HEK293 (cell line): Measurements from ENCODE around the gene ZIC4.

Experiments used
- CTCF ChIA-PET: fragments of 350-600 bp; formaldehyde crosslinking; extraction: SDS; loops from one replicate; lab custom pipeline; 2021; ENCODE audit warnings: antibody characterized with exemption; lab: Yijun Ruan, JAX
- POLR2A ChIA-PET: fragments of 300-600 bp; formaldehyde crosslinking; extraction: SDS; loops from one replicate; lab custom pipeline; 2020; ENCODE audit warnings: antibody characterized with exemption, inconsistent platforms; lab: Yijun Ruan, JAX
- H3K27ac ChIP-seq: fragments of 200-500 bp; sonication (Bioruptor generic); 2 replicates; pipeline ENCODE4 v1.5.1; 2014; ENCODE audit warnings: low read depth, low read length, control low read depth, inconsistent platforms; ENCODE audit errors: extremely low read depth
- H3K36me3 ChIP-seq, 2 experiments: fragments of 200-500 bp in 1 of 2; sonication (Bioruptor generic) in 1 of 2; 1 replicate in 1 of 2; 2 replicates in 1 of 2; pipeline ENCODE4 v1.5.1; 2014 to 2017; ENCODE audit warnings: inconsistent platforms in 2 of 2, low read length in 2 of 2; ENCODE audit not compliant: control insufficient read depth in 2 of 2, insufficient read depth in 1 of 2
- H3K4me1 ChIP-seq: fragments of 200-500 bp; sonication (Bioruptor generic); 2 replicates; pipeline ENCODE4 v1.5.1; 2014; ENCODE audit warnings: mild to moderate bottlenecking, low read length, inconsistent platforms; ENCODE audit not compliant: control insufficient read depth, insufficient read depth
- H3K4me3 ChIP-seq: 2 replicates; pipeline ENCODE4 v1.5.1; 2011; ENCODE audit warnings: low read depth, mild to moderate bottlenecking, control low read depth, low read length, moderate library complexity
- H3K9me3 ChIP-seq: fragments of 200-500 bp; sonication (Bioruptor generic); 2 replicates; pipeline ENCODE4 v1.5.1; 2014; ENCODE audit warnings: low read depth, low read length, inconsistent platforms; ENCODE audit not compliant: control insufficient read depth, insufficient read depth
- HOXC10 ChIP-seq: sonication (generic); formaldehyde crosslinking; IDR thresholded peaks from 2 replicates; pipeline ENCODE4 v1.8.1; 2023; ENCODE audit warnings: mild to moderate bottlenecking, missing genetic modification reagents
- SP3 ChIP-seq: fragments of 450-650 bp; formaldehyde crosslinking; IDR thresholded peaks from 2 replicates; pipeline ENCODE4 v1.5.1; 2016; ENCODE audit warnings: missing biosample characterization, missing genetic modification characterization
- TRIM28 ChIP-seq: IDR thresholded peaks from 2 replicates; pipeline ENCODE4 v1.6.1; 2011; ENCODE audit warnings: low read length, control low read depth, borderline replicate concordance
- ZNF214 ChIP-seq: fragments of 450-650 bp; formaldehyde crosslinking; IDR thresholded peaks from 2 replicates; pipeline ENCODE4 v1.5.1; 2017; ENCODE audit warnings: missing biosample characterization, mild to moderate bottlenecking, missing genetic modification characterization, borderline replicate concordance
- ZNF341 ChIP-seq: fragments of 450-650 bp; formaldehyde crosslinking; IDR thresholded peaks from 2 replicates; pipeline ENCODE4; 2016; ENCODE audit warnings: low read depth, missing biosample characterization, missing genetic modification characterization
- ZNF530 ChIP-seq: fragments of 450-650 bp; formaldehyde crosslinking; IDR thresholded peaks from 2 replicates; pipeline ENCODE4 v1.5.1; 2016; ENCODE audit warnings: low read depth, missing biosample characterization, missing genetic modification characterization
- ZSCAN23 ChIP-seq: fragments of 450-650 bp; formaldehyde crosslinking; IDR thresholded peaks from 2 replicates; pipeline ENCODE4 v1.5.1; 2016; ENCODE audit warnings: missing biosample characterization, missing genetic modification characterization
- TF ChIP-seq, protein P1 (sequence below): fragments of 450-650 bp; formaldehyde crosslinking; optimal IDR thresholded peaks from 2 replicates; pipeline ENCODE3; 2016; ENCODE audit warnings: missing biosample characterization, mild to moderate bottlenecking, missing genetic modification characterization
- TF ChIP-seq, protein P2 (sequence below): fragments of 450-650 bp; formaldehyde crosslinking; IDR thresholded peaks from 2 replicates; pipeline ENCODE4 v1.5.1; 2017; ENCODE audit warnings: missing biosample characterization, missing genetic modification characterization
- TF ChIP-seq, protein P3 (sequence below): fragments of 450-650 bp; formaldehyde crosslinking; IDR thresholded peaks from 2 replicates; pipeline ENCODE4 v1.5.1; 2016; ENCODE audit warnings: missing biosample characterization, missing genetic modification characterization, borderline replicate concordance
- TF ChIP-seq, protein P4 (sequence below): fragments of 450-650 bp; formaldehyde crosslinking; IDR thresholded peaks from 2 replicates; pipeline ENCODE4 v1.5.1; 2016; ENCODE audit warnings: missing biosample characterization, missing genetic modification characterization

The ZIC4 gene

DNA sequence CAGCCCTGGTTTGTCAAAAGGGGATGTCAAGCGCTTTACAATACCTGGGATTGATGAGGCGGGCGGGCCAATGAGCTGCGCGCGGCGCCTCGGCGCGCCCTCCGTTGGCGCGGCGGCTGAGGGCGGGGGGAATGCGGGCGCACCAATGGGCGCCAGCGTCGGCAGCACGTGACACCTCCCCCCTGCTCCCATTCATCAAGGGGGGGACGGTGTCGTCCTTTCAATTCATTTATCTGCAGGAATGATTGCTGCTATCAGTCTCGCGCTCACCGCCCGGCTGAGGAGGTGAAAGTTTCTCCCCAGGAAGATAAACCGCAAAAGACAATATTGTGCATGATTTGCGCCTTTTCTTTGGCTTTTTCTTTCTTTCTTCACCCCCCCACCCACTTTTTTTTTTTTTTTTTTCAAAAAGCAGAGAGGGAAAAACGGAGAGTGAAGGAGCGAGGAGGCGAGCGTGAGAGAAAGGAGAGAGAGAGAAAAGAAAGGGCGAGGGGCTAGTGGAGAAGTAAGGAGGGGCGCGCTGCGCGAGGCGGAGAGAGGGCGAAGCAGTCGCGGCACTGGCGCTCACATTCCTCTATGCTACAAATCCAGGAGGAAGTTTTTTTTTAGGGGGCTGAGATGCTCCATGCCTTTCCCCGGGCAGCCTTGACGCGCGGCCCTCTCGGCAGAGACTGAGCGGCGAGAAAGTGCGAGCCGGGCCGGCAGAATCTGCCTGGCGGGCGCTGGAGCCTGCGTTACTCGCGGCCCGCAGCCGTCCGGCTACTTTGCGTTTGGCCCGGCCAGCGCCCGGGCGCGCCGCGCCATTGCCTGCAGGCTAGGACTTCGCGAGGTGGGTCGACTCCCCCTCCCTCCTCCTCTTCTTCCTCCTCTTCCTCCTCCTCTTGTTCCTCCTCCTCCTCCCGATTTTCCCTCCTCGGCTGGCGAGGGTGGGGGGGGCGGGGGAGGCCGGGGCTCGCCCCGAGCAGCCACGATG is 3.1 kb upstream of the ZIC4 start, which contains the start of gene ZIC1 (continued):
- TF ChIP-seq, protein P1, sequence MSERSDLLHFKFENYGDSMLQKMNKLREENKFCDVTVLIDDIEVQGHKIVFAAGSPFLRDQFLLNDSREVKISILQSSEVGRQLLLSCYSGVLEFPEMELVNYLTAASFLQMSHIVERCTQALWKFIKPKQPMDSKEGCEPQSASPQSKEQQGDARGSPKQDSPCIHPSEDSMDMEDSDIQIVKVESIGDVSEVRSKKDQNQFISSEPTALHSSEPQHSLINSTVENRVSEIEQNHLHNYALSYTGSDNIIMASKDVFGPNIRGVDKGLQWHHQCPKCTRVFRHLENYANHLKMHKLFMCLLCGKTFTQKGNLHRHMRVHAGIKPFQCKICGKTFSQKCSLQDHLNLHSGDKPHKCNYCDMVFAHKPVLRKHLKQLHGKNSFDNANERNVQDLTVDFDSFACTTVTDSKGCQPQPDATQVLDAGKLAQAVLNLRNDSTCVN, result peak; percentile 33
- TF ChIP-seq TRIM28 (no peak), HOXC10 (CRISPR knock-in tag) (no peak), SP3 (tag by site-specific recombination) (0 out of 2 replicates have a peak, but pooled peaks have one; percentile 15), ZNF341 (tag by site-specific recombination) (no peak)
- TF ChIP-seq, all 188 proteins: peak for 4

DNA sequence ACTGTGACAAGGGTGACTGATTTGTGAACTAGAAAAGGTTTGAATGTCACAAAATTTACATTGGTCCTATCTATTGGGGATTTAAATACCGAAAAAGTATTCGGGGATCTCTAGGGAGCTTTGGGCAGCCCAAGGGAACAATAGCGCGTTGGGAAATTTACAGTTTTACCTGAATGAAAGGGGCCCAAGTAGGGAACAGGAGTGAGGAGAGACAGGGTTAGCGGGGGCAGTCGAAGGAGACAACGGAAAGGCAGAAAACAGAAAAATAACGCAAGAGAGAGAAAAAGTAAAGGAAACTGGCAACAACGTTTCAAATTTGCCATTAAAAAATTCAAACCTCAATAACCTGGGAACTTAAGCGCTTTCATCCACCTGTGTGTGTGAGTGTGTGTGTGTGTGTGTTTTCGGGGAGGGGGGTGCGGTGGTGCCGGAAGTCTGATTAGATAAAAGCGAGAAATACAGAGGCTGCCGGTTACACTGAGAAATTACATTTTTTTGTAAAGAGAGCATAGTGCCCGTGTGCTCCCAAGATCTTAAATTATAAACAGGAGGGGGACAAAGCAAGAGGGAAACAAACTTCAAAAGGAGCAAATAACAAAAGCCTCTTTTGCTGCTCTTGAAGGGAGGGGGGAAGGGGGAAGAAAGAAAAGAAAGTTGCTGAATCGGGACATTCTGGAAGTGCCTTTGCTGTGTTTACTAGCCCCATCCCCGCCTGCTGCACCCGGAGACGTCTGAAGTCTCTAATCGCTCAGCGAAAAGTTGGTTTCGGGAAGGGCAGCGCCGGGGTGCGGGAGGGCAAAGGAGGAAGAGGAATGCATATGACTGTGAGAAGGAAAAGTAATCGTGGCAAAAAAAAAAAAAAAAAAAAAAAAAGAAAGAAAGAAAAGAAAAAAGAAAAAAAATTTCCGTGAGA is 2.1 kb upstream of the ZIC4 start:
- H3K36me3 ChIP-seq, result no peaks in the 10 kb centered on the region
- no peaks in the 10 kb centered on the region for H3K9me3 ChIP-seq
- POLR2A ChIA-PET, result interaction anchor here (0.6 to 0.7 kb wide), 3 partner anchors 268 to 682 kb away, joined by 3 to 14 read pairs (median 7); no protein-coding TSS in a partner anchor
- H3K4me3 ChIP-seq, result peak overlapping the region; percentile 23
- CTCF ChIA-PET, result no interaction called here
- no peak overlapping the region for H3K27ac ChIP-seq
- H3K4me1 ChIP-seq, result no peaks in the 10 kb centered on the region
- TF ChIP-seq ZNF214 (tag by site-specific recombination), result no peak

DNA sequence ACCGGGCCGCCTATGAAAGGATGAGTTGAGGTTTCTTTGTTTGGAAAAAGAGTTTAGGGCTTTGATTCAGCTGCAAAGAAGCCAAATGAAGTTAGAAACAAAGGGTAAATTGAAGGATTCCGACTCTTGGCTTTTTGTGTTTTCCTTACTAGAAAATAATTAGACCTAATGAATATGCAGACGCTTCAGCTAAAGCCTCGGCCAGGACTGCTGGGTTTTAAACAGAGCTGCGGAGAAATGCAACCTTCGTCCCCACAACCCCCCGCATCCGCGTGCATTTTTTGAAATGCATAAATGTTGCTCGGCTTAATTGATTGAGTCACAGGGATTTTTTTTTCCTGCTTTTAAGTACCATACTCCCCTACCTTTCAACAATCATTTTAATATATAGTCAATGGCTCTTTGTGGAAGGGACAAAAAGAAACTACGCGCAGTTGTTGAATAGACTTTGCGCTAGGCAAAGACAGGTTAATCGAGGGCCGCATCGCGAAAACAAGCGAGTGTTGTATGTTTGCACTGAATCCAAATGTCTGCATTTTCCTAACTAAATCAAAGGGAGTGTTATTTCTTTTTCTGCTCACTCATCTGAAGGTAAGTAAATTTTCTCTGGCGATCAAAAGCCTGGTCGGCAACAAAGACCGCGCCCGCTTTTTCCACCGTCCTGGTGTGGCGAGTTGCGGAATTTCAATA is 1.3 kb upstream of the ZIC4 start:
- POLR2A ChIA-PET, result no interaction called here
- TF ChIP-seq ZSCAN23 (tag by site-specific recombination) (no peak), ZNF530 (tag by site-specific recombination) (no peak)
- TF ChIP-seq, protein P2, sequence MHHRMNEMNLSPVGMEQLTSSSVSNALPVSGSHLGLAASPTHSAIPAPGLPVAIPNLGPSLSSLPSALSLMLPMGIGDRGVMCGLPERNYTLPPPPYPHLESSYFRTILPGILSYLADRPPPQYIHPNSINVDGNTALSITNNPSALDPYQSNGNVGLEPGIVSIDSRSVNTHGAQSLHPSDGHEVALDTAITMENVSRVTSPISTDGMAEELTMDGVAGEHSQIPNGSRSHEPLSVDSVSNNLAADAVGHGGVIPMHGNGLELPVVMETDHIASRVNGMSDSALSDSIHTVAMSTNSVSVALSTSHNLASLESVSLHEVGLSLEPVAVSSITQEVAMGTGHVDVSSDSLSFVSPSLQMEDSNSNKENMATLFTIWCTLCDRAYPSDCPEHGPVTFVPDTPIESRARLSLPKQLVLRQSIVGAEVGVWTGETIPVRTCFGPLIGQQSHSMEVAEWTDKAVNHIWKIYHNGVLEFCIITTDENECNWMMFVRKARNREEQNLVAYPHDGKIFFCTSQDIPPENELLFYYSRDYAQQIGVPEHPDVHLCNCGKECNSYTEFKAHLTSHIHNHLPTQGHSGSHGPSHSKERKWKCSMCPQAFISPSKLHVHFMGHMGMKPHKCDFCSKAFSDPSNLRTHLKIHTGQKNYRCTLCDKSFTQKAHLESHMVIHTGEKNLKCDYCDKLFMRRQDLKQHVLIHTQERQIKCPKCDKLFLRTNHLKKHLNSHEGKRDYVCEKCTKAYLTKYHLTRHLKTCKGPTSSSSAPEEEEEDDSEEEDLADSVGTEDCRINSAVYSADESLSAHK (tag by site-specific recombination), result no peak
- TF ChIP-seq, protein P3, sequence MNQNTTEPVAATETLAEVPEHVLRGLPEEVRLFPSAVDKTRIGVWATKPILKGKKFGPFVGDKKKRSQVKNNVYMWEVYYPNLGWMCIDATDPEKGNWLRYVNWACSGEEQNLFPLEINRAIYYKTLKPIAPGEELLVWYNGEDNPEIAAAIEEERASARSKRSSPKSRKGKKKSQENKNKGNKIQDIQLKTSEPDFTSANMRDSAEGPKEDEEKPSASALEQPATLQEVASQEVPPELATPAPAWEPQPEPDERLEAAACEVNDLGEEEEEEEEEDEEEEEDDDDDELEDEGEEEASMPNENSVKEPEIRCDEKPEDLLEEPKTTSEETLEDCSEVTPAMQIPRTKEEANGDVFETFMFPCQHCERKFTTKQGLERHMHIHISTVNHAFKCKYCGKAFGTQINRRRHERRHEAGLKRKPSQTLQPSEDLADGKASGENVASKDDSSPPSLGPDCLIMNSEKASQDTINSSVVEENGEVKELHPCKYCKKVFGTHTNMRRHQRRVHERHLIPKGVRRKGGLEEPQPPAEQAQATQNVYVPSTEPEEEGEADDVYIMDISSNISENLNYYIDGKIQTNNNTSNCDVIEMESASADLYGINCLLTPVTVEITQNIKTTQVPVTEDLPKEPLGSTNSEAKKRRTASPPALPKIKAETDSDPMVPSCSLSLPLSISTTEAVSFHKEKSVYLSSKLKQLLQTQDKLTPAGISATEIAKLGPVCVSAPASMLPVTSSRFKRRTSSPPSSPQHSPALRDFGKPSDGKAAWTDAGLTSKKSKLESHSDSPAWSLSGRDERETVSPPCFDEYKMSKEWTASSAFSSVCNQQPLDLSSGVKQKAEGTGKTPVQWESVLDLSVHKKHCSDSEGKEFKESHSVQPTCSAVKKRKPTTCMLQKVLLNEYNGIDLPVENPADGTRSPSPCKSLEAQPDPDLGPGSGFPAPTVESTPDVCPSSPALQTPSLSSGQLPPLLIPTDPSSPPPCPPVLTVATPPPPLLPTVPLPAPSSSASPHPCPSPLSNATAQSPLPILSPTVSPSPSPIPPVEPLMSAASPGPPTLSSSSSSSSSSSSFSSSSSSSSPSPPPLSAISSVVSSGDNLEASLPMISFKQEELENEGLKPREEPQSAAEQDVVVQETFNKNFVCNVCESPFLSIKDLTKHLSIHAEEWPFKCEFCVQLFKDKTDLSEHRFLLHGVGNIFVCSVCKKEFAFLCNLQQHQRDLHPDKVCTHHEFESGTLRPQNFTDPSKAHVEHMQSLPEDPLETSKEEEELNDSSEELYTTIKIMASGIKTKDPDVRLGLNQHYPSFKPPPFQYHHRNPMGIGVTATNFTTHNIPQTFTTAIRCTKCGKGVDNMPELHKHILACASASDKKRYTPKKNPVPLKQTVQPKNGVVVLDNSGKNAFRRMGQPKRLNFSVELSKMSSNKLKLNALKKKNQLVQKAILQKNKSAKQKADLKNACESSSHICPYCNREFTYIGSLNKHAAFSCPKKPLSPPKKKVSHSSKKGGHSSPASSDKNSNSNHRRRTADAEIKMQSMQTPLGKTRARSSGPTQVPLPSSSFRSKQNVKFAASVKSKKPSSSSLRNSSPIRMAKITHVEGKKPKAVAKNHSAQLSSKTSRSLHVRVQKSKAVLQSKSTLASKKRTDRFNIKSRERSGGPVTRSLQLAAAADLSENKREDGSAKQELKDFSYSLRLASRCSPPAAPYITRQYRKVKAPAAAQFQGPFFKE (tag by site-specific recombination), result no peak
- TF ChIP-seq, protein P4, sequence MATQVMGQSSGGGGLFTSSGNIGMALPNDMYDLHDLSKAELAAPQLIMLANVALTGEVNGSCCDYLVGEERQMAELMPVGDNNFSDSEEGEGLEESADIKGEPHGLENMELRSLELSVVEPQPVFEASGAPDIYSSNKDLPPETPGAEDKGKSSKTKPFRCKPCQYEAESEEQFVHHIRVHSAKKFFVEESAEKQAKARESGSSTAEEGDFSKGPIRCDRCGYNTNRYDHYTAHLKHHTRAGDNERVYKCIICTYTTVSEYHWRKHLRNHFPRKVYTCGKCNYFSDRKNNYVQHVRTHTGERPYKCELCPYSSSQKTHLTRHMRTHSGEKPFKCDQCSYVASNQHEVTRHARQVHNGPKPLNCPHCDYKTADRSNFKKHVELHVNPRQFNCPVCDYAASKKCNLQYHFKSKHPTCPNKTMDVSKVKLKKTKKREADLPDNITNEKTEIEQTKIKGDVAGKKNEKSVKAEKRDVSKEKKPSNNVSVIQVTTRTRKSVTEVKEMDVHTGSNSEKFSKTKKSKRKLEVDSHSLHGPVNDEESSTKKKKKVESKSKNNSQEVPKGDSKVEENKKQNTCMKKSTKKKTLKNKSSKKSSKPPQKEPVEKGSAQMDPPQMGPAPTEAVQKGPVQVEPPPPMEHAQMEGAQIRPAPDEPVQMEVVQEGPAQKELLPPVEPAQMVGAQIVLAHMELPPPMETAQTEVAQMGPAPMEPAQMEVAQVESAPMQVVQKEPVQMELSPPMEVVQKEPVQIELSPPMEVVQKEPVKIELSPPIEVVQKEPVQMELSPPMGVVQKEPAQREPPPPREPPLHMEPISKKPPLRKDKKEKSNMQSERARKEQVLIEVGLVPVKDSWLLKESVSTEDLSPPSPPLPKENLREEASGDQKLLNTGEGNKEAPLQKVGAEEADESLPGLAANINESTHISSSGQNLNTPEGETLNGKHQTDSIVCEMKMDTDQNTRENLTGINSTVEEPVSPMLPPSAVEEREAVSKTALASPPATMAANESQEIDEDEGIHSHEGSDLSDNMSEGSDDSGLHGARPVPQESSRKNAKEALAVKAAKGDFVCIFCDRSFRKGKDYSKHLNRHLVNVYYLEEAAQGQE (tag by site-specific recombination), result no peak
- Histone ChIP-seq H3K9me3 (no peaks in the 10 kb centered on the region), H3K4me1 (no peaks in the 10 kb centered on the region), H3K36me3 (no peaks in the 10 kb centered on the region), H3K27ac (no peak overlapping the region), H3K4me3 (no peak overlapping the region)
- CTCF ChIA-PET, result no interaction called here
